Testis (tissue), 3 donors: ENCODE results near the gene CLIC3. TPM values are rescaled to one million over a fixed set of nuclear protein-coding genes. Genes with fewer than 3 reads are reported as not detected.

Experiments used
- DNase-seq: peaks from one replicate; pipeline ENCODE4 v3.0.0-alpha.2; 2019
- H3K27ac ChIP-seq, 2 donors: fragments of 200-600 bp; sonication (generic); one replicate each; pipeline ENCODE4 v1.5.1; 2019
- H3K27me3 ChIP-seq: fragments of 200-600 bp; sonication (generic); one replicate; pipeline ENCODE4 v1.5.1; 2019
- H3K36me3 ChIP-seq: fragments of 200-600 bp; sonication (generic); one replicate; pipeline ENCODE4 v1.5.1; 2017; ENCODE audit warnings: low read depth; ENCODE audit errors: missing control alignments
- H3K4me1 ChIP-seq: fragments of 200-600 bp; sonication (generic); one replicate; pipeline ENCODE4 v1.5.1; 2019
- H3K4me3 ChIP-seq, 2 donors: fragments of 200-600 bp; sonication (generic); one replicate each; pipeline ENCODE4 v1.5.1; 2017 to 2019
- H3K9me3 ChIP-seq: fragments of 200-600 bp; sonication (generic); one replicate; pipeline ENCODE4 v1.5.1; 2017
- POLR2A ChIP-seq: fragments of 450-650 bp; IDR thresholded peaks from one replicate; pipeline ENCODE4 v1.6.1; 2017; ENCODE audit warnings: antibody characterized with exemption, mild to moderate bottlenecking, moderate library complexity
- WGBS, 2 donors: methylation state at CpG; one replicate each; pipeline ENCODE4 v1.1.5; 2018; 5-methylcytosine and 5-hydroxymethylcytosine counted together
- intact Hi-C: fragments of 100-400 bp; cut with DNase I; formaldehyde crosslinking; loops from one replicate; pipeline ENCODE4 v1.15.1; 2023; ENCODE audit warnings: low total_unique reads
- polyA plus RNA-seq: library from polyadenylated mRNA; stranded (reverse); fragments of 350-450 nt; fragmentation: Illumina TruSeq; extraction: RNeasy Lipid Tissue Mini Kit (QIAGEN cat#74804); gene quantifications from one replicate; pipeline ENCODE4 v1.2.3, GENCODE V29; 2014; ENCODE audit warnings: low read depth, low replicate concordance; ENCODE audit not compliant: insufficient read depth
- total RNA-seq, 2 donors: library from RNA; depleted of rRNA; stranded (reverse); fragments of >200 nt; gene quantifications; one replicate each; pipeline ENCODE4 v1.2.3, GENCODE V29; 2016
- TF ChIP-seq, protein P1 (sequence below), 3 experiments: fragments of 450-650 bp in 2 of 3; fragments of 200-600 bp in 1 of 3; sonication (generic) in 1 of 3; IDR thresholded peaks; one replicate each; pipeline ENCODE4 v1.5.1; 2016 to 2019; ENCODE audit warnings: antibody characterized with exemption in 3 of 3, mild to moderate bottlenecking in 2 of 3, moderate library complexity in 1 of 3

CLIC3 gene
- total and polyA plus RNA-seq, 3 donors from 2014 or later: 1.8 to 2.8 (median 1.9) TPM

DNA sequence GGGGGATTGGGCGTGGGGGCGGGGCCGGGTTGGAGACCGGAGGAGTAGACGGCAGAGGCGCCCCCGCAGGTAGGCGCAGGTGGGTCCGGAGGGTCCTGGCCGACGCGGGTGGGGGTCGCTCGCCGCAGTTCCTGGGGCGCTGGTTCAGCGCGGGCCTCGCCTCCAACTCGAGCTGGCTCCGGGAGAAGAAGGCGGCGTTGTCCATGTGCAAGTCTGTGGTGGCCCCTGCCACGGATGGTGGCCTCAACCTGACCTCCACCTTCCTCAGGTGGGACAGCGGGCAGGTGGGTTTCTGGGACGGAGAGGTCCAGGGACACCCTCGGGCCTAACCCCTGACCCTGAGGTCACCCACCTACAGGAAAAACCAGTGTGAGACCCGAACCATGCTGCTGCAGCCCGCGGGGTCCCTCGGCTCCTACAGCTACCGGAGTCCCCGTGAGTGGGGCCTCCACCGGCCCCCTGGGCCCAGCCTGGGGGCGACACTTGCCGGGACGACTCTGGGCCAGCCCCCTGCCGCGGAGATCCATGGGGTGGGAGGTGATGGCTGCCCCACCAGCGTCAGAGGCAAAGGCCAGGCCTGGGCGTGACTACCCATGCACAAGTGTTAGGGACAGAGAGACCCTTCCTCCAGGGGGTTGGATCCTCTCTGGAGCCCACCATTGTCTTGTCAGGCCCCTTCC is 17.4 kb downstream of the CLIC3 start:
- Histone ChIP-seq H3K27me3 (no peaks in the 10 kb centered on the region), H3K9me3 (no peaks in the 10 kb centered on the region), H3K27ac (peak overlapping the region; percentile 31 to 77), H3K36me3 (no peaks in the 10 kb centered on the region), H3K4me1 (peaks cover 47% of the 10 kb centered on the region), H3K4me3 (peak overlapping the region; percentile 53 to 67)
- TF ChIP-seq, protein P1, sequence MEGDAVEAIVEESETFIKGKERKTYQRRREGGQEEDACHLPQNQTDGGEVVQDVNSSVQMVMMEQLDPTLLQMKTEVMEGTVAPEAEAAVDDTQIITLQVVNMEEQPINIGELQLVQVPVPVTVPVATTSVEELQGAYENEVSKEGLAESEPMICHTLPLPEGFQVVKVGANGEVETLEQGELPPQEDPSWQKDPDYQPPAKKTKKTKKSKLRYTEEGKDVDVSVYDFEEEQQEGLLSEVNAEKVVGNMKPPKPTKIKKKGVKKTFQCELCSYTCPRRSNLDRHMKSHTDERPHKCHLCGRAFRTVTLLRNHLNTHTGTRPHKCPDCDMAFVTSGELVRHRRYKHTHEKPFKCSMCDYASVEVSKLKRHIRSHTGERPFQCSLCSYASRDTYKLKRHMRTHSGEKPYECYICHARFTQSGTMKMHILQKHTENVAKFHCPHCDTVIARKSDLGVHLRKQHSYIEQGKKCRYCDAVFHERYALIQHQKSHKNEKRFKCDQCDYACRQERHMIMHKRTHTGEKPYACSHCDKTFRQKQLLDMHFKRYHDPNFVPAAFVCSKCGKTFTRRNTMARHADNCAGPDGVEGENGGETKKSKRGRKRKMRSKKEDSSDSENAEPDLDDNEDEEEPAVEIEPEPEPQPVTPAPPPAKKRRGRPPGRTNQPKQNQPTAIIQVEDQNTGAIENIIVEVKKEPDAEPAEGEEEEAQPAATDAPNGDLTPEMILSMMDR (IDR thresholded peaks at IDR 0.05): no peak
- intact Hi-C loops: no loop called here
- 37 to 60% methylated on average over 2 to 41 of the region's 41 CpGs for WGBS, 2 donors
- DNase-seq: no peak

DNA sequence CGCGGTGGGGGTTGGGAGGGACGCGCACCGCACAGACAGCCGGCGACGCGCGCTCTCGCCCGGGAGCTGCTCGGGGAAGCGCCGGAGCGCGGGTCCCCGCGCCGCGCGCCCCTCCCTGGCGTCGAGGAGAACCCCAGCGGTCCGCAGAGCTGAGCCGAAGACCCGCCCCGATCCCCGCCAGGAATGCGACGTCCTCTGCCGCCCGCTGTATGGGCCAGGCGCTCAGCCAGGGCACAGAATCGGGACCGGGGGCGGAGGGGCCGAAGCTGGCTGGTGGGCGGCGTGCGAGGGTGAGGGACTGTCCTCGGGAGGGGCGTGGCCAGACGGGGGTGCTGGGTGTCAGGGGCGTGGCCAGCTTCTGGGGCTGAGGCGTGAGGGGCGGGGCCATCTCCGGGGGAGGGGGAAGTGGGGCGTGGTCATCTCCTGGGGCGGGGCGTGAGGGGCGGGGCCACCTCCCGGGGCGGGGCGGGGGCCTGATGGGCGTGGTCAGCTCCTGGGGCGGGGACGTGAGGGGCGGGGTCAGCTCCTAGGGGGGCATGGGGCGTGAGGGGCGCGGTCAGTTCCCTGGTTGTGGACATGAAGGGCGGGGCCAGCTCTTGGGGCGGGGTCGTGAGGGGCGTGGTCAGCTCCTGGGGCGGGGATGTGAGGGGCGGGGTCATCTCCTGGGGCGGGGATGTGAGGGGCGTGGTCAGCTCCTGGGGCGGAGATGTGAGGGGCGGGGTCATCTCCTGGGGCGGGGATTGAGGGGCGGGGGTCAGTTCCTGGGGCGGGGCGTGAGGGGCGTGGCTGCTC is 18.1 kb downstream of the CLIC3 start:
- Histone ChIP-seq H3K27me3 (no peaks in the 10 kb centered on the region), H3K36me3 (no peaks in the 10 kb centered on the region), H3K4me1 (peaks cover 53% of the 10 kb centered on the region), H3K27ac (peak overlapping the region; percentile 84 to 92), H3K4me3 (peak overlapping the region; percentile 80 to 85), H3K9me3 (no peaks in the 10 kb centered on the region)
- intact Hi-C loops: no loop called here
- peak; percentile 95 for DNase-seq
- TF ChIP-seq, protein P1 (IDR thresholded peaks at IDR 0.05): no peak
- no peak for TF ChIP-seq POLR2A
- 1% methylated on average over 42 of the region's 78 CpGs; no CpG with 5 or more reads in 1 of the 2 donors for WGBS, 2 donors

DNA sequence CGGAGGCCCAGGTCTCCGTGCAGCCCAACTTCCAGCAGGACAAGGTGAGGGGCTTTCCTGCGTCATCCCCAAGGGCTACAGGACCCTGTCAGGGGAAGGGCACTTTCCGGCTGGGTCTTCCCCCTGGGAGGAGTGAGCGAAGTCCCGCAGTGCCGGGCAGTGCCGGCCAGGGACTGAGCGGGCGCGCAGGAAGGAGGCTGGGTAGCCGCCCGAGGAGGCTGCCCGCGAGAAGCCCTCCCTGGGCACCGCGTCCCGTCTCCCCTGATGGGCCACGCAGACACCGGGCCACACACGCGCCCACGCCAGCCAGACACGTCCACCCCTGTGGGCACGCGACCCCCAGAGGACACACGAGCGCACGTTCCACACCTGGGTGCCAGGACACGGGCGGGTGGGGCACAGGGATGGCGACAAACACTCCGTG is 18.7 kb downstream of the CLIC3 start:
- Histone ChIP-seq H3K27me3 (no peaks in the 10 kb centered on the region), H3K36me3 (no peaks in the 10 kb centered on the region), H3K27ac (peak overlapping the region; percentile 84 to 92), H3K4me3 (peak overlapping the region; percentile 80 to 85), H3K9me3 (no peaks in the 10 kb centered on the region), H3K4me1 (peaks cover 59% of the 10 kb centered on the region)
- TF ChIP-seq POLR2A: no peak
- TF ChIP-seq, protein P1 (IDR thresholded peaks at IDR 0.05): no peak
- intact Hi-C loops: no loop called here
- DNase-seq: no peak
- WGBS, 2 donors: 0 to 9% methylated on average over 12 to 15 of the region's 33 CpGs

DNA sequence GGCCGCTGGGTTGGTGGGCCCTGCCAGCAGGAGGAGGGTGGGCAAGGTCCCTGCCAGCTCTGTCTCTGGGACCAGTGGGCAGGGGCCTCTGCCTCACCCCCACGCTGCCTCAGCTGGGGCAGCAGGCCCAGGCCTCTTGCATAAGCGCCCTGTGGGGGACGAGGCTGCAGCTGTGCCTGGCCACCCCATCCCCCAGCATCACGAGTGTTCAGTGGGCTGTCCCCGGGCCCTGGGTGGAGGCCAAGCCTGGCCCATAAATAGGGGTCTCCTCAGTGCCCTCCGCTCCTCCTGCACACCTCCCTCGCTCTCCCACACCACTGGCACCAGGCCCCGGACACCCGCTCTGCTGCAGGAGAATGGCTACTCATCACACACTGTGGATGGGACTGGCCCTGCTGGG is 19.1 kb downstream of the CLIC3 start, which contains the start of gene PTGDS:
TSS of gene PTGDS (plus strand) at position 282 of the 400 bp plus-strand sequence. CDS start at position 357, 75 bp downstream.
- TF ChIP-seq, protein P1 (IDR thresholded peaks at IDR 0.05): peak in 1 of 3 experiments; percentile 18
- peak; percentile 46 for TF ChIP-seq POLR2A
- Histone ChIP-seq H3K9me3 (no peaks in the 10 kb centered on the region), H3K4me3 (peak within 1 kb of the TSS; percentile 80 to 85), H3K4me1 (peaks cover 63% of the 10 kb centered on the region), H3K27ac (peak within 1 kb of the TSS; percentile 84 to 92), H3K36me3 (no peaks in the 10 kb centered on the region), H3K27me3 (no peaks in the 10 kb centered on the region)
- intact Hi-C loops: no loop called here
- peak; percentile 94 for DNase-seq
- WGBS, 2 donors: 54% methylated on average over 10 of the region's 10 CpGs; no CpG with 5 or more reads in 1 of the 2 donors
